ENCODE results near the gene DLG2. TPM values are rescaled to one million over a fixed set of nuclear protein-coding genes. Genes with fewer than 3 reads are reported as not detected.

Gene DLG2
- total and polyA plus RNA-seq, 9 of the 15 experiments (the other 6 are each of a cell fraction or from before 2014, with no cell fraction given) = 0.52 to 1.6 (median 0.95) TPM

GRCh38 chr11:83508804-83509203, 2118.3 kb downstream of the DLG2 start:
- Histone ChIP-seq H3K36me3 (ENCODE audit: control insufficient read depth, insufficient read depth, low read length) (no peaks in the 10 kb centered on the region), H3K9ac (ENCODE audit: insufficient read depth in 1 of 2, low read depth in 2 of 2, low read length in 2 of 2) (no peak overlapping the region), H3K4me1 (replicated peaks in 1 of 2; ENCODE audit: control insufficient read depth in 2 of 2, insufficient read depth in 2 of 2, low read length in 2 of 2) (no peaks in the 10 kb centered on the region), H3K9me1 (ENCODE audit: control insufficient read depth, insufficient read depth, low read length) (no peaks in the 10 kb centered on the region), H3K4me3 (no peak overlapping the region), H2AFZ (ENCODE audit: low read depth, low read length) (no peak overlapping the region), H3K27ac (ENCODE audit: extremely low read depth, low read depth, low read length) (no peak overlapping the region), H3K79me2 (ENCODE audit: control insufficient read depth, insufficient read depth, low read length) (no peaks in the 10 kb centered on the region), H3K4me2 (ENCODE audit: insufficient read depth, low read length) (no peak overlapping the region), H3K9me3 (replicated peaks; ENCODE audit: control insufficient read depth, insufficient read depth, low read depth, low read length) (no peaks in the 10 kb centered on the region), H4K20me1 (replicated peaks; ENCODE audit: control insufficient read depth, insufficient read depth, low read length) (no peaks in the 10 kb centered on the region), H3K27me3 (ENCODE audit: control insufficient read depth in 2 of 2, insufficient read depth in 2 of 2, low read length in 2 of 2) (no peaks in the 10 kb centered on the region)
- in situ Hi-C loops (cut with MboI) (no loop called here), intact Hi-C loops (cut with micrococcal nuclease) (no loop called here)
- BruUV-seq (replicated peaks) = no TSS peak
- FAIRE-seq (no peak), DNase-seq (ENCODE audit: extremely low read depth in 1 of 4, low spot score in 3 of 4) (no peak), ATAC-seq (no peak)
- ChIA-PET CTCF (ENCODE audit: low intra/inter-chr PET ratio) (no interaction called here), POLR2A (no interaction called here)
- 0% methylated on average over 6 of the region's 6 CpGs for WGBS (ENCODE audit: insufficient coverage, low coverage, missing lambda C conversion rate)
- TF ChIP-seq ZNF75A (CRISPR knock-in tag; IDR thresholded peaks at IDR 0.05) = no peak
- TF ChIP-seq ETV1 (tag; conservative IDR thresholded peaks at IDR 0.05; ENCODE audit: low read depth) = no peak
- TF ChIP-seq E2F1 (CRISPR knock-in tag; IDR thresholded peaks at IDR 0.05) = no peak
- no peak for TF ChIP-seq ZNF274 (IDR thresholded peaks at IDR 0.05; ENCODE audit: borderline replicate concordance, low read depth, low read length)
- TF ChIP-seq MEIS2 (IDR thresholded peaks at IDR 0.05; ENCODE audit: partially characterized antibody) = no peak
- no peak for TF ChIP-seq KDM5B (IDR thresholded peaks at IDR 0.05; ENCODE audit: insufficient replicate concordance, low read depth, low read length)
- TF ChIP-seq ZNF384 (IDR thresholded peaks at IDR 0.05; ENCODE audit: low read depth, low read length) = no peak
- no peak for TF ChIP-seq SP2 (IDR thresholded peaks at IDR 0.05; ENCODE audit: extremely low read depth, low read depth, low read length, poor library complexity, severe bottlenecking)
- TF ChIP-seq RAD51 (IDR thresholded peaks at IDR 0.05; ENCODE audit: borderline replicate concordance, low read depth) = peak; percentile 54; the same call in 1 of the 2 replicates
- TF ChIP-seq TFE3 (CRISPR knock-in tag; IDR thresholded peaks at IDR 0.05) = peak; percentile 86
- TF ChIP-seq CBX1 (IDR thresholded peaks at IDR 0.05; ENCODE audit: low read depth) = no peak

Measured in K562 (cell line).